NCI-H774 (cell line): Measurements from ENCODE around the gene TAGLN.
"Not testable (repeated sequence)": the region's sequence is repeated elsewhere in the genome, so short reads cannot be mapped to it uniquely, and the experiment has no call there.

Experiments used
- DNase-seq: peaks from one replicate; lab custom pipeline; 2025; lab: John Stamatoyannopoulos, UW

TAGLN gene

DNA sequence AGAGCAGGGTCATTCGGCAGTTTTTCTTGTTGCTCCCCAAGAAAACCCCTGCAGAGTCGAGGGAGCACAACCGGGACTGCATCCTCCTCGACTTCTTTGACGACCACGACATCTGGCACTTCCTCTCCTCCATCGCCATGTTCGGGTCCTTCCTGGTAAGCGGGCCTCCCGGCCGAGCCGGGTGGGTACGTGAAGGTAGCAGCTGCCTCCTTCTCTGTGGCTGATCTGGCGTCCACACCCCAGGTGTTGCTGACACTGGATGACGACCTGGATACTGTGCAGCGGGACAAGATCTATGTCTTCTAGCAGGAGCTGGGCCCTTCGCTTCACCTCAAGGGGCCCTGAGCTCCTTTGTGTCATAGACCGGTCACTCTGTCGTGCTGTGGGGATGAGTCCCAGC lies 3.4 kb upstream of the TAGLN start:
- DNase-seq = no peak

DNA sequence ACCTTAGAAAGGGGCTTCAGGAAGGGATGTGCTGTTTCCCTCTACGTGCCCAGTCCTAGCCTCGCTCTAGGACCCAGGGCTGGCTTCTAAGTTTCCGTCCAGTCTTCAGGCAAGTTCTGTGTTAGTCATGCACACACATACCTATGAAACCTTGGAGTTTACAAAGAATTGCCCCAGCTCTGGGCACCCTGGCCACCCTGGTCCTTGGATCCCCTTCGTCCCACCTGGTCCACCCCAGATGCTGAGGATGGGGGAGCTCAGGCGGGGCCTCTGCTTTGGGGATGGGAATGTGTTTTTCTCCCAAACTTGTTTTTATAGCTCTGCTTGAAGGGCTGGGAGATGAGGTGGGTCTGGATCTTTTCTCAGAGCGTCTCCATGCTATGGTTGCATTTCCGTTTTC lies 2.2 kb upstream of the TAGLN start:
- DNase-seq = no peak

DNA sequence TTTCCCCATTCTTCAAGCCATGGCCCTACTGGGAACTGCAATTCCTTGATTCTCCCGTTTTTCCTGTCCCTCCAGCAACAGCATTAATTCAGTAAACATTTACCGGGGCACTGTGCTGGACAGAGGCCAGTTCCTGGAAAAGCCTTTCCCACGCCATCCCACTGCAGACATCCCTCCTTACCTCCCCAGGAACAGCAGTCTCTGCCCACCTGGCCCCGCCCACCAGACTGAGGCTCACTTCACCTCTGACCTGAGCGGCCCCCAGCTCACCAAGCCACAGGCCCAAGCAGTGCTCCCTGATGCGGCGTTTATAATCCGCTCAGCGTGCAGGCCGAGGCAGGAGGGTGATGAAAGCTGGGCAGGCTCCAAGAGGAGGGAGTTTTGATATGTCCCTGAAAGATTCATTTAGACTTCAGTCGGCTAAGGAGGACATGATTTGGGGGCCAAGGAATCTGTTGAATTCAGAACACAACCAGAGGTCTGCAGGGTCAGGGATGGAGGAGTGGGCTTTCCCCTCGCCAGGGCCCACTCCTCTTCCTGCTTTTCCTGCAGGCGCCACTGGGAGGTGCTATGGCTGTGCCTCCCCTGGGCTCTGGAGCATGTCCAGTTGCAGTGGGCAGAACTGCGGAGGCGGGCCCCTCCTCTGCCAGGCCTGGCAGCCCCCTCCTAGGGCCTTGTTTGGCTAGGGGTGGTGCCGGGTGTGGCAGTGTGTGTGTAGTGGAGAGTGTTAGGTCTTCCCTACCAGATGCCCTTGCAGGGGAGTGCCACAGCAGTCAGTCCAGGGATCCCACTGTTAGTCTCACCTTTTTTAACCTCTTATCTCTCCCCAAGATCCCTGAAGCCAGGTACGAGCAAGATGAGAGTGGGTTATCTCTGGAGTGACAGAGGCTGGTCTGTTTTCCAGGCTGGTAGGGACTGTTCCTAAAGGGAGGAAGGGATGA lies 1.4 kb upstream of the TAGLN start:
- DNase-seq = no peak

DNA sequence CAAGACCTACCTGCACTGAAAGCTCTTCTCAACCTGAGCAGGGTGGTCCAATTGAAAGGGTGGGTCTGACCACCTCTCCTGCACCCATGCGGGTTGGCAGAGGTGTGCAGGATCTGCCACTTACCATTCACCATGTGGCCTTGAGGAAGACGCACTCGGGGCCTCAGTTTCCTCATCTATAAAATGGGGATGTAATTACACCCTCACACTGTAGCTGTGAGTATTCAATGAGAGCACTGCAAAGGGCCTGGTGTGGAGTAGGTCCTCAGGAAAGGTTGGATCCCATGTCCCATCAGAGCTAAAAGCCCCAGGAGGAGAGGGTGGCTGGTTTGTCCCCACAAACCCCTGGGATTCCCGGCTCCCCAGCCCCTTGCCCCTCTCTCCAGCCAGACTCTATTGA lies 557 bp upstream of the TAGLN start:
- DNase-seq = no peak

DNA sequence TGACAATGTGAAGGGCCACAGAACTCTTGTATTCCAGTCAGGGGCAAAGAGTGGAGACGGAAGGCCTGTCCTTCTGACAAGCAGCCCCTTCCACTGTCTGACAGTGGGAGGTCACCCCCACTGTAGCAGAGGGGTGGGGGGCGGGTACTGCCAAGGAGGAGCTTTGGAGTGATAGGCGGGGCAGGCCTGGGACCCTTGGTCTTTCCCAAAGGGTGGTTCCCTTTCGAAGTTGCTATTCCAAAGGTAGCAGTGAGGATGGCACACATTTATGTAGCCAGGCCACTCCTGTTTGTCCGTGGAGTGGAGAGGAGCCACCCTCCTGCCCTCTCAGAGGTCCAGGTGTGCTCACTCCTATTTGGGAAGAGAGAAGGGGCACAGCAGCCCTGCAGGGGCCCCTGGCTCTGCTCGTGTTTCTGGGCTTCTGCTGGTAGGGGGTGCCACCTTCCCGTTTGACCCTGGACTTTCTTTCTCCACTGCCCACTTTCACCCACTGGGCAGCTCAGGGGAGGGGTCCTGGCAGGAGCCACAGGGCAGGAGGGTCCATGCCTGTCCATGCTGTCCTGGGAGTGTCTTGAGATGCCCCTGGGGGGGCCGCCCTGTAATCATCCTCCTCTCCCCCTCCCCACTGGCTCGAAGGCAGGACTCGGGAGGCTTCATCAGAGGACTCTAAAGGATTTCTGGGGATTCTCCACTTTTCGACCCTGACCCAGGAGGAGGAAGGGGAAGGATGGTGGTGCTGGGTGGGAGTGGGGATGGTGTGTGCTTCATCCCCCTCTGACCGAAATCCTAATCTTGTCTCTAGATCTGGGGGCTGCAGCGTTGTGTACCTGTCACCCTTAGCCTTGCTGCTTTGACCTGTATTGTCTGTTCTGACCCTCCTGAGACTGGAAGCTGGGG lies 994 bp downstream of the TAGLN start:
- no peak for DNase-seq

DNA sequence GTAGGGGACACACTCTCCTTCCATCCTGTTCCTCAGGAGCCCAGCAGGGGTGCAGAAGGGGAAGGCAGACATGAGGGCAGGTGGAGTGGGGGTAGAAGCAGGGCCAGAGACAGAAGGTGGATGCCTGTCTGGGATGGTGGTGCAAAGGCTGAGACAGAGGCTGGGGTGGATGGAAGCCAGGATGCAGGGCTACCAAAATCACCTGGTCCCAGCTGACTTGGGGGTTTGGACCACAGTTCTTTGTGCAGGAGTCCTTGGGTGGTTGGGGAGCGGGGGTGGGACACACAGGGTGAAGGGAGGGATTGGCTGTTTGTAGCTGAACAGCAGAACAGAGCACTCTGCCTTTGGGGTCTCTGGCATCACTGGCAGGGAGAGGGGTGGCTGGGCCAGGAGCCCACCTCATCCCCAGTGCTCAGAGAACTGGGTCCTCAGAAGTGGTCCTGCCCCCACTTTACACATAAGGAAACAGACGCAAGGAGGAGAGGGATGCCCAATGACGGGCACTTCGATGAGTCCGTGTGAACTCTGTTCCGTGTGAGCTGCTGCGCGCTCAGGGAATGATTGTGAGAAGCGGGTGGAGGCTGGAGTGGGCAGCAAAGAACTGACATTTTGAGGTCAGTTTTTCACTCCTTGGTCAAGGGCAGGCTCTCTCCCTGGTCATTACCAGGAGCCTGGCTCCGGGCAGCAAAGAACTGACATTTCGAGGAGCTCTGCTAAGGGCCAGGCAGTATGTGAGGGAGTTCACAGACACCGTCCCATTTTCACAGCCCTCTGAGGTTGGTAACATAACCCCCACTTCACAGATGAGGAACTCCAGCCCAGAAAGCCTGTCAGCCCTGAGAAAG lies 1.9 kb downstream of the TAGLN start:
- DNase-seq = no peak

DNA sequence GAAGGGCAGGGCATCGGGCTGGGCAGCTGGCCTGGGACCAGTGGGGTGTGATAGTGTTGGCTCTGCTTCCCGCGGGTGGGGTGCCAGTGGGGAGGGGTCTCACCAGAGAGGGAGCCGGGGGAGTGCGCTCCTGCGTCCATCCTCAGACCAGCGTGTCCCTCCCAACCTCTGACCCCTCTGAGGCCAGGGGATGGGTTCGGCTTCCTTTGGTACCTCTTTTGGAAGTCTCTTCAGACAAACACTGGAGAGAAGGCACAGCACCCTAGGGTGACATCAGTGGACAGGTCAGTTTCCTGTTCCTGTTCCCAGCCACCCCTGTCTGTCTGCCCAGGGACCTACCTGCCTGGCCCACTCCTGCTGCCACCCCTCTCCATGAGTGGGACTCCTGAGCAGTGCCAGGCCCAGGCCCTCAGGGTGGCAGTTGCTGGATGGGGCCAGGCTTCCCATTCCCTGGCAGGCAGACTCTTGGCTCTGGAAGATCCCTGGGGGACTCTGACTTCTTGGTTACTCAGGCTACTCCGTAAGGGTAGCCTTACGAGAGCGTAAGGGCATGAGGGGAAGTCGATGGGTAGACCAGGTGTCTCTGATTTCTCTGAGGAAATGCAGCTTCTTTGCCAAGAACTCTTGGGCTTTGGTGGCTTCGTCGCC lies 2.6 kb downstream of the TAGLN start:
- no peak for DNase-seq

DNA sequence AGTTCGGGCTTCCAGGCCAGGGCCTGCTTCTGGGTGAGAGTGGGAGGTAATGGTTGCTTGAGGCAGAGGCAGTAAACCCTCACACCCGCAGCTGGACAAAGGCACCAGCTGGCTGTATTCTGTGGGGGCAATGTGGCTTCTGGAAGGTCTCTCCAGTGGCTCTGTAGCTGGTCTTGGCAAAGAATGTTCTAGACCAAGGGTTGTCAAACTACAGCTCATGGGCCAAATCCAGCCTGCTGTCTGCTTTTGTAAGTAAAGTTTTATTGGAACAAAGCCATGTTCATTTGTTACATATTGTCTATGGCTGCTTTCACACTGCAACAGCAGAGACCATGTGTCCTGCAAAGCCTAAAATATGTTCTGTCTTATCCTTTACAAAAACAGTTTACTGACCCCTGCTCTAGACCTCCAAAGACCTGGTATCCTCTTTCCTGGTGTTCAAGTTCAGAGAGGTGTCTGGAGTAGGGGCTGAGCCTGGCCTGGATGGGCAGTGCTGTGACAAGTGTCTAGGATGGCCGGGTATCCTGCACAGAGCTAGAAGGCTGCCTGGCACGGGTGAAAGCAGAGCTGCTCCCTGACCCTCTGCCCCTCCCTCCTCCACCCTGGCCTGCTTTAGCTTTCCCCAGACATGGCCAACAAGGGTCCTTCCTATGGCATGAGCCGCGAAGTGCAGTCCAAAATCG lies 3.4 kb downstream of the TAGLN start:
- DNase-seq = no peak

DNA sequence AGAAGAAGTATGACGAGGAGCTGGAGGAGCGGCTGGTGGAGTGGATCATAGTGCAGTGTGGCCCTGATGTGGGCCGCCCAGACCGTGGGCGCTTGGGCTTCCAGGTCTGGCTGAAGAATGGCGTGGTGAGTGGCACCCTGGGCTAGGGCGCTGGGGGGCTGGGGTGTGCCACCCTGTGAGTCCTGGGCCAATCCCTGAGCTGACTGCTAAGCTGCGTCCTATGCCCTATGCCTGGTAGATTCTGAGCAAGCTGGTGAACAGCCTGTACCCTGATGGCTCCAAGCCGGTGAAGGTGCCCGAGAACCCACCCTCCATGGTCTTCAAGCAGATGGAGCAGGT lies 3.9 kb downstream of the TAGLN start:
- DNase-seq = no peak

DNA sequence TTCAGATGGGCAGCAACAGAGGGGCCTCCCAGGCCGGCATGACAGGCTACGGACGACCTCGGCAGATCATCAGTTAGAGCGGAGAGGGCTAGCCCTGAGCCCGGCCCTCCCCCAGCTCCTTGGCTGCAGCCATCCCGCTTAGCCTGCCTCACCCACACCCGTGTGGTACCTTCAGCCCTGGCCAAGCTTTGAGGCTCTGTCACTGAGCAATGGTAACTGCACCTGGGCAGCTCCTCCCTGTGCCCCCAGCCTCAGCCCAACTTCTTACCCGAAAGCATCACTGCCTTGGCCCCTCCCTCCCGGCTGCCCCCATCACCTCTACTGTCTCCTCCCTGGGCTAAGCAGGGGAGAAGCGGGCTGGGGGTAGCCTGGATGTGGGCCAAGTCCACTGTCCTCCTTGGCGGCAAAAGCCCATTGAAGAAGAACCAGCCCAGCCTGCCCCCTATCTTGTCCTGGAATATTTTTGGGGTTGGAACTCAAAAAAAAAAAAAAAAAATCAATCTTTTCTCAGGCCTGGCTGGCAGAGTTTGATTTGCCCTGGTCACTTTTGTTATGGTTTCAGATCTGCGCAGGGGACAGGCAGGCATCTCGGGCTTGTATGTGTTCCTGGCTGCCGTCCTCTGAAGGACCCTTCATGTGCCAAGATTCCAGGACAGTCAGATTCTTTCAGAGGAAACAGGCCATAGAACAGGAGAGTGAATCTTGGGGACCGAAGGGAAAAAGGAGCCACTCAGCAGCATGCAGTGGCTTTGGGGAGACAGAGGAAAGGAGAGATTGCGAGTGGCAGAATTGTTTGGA lies 5.3 kb downstream of the TAGLN start:
- no peak for DNase-seq

DNA sequence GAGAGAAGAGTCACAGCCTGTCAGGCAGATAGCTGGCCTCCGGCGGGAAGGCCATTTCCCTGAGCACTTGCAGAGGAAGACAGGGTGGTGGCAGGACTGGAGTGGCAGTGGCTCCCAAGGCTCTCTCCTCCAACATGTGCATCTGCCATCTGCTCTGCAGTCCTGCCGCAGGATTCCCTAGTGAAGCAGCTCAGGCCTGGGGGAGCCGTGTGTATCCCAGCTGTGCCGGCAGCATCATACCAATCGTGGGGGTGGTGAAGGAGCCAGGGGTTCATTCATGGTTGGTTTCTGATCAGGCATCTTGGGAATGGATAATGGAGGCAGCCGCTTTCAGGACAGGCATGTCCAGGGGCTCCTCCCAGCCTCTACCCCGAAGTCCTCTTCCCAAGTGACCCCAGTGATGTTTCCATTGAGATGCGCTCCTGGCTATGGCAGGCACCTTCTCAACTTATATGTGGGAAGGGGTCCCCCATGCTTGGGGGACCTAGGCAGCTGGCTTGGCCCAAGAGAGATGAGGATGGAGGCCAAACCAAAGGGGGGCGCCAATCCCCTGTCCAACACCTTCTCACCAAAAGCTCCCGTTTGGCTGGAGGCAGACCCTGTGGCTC lies 6.1 kb downstream of the TAGLN start:
- no peak for DNase-seq

DNA sequence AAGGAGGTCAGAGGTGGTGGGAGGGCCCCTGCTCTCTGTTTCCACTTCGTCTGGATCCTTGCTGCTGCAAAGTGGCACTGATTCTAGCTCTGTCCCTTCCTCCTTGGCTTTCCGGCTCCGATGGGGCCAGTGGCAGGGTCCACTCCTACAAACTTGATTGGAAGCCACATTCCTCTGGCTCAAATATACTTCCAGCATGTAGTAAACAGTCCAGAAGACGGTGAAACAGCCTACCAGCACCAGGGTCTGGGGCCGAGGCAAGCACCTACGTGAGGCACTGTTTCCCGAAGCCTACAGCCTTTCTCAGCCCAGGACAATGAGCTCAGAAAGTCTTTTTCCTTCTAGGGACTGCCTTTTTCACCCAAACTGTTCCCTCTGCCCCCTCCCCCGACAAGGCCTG lies 6.9 kb downstream of the TAGLN start:
- not testable (repeated sequence) for DNase-seq

DNA sequence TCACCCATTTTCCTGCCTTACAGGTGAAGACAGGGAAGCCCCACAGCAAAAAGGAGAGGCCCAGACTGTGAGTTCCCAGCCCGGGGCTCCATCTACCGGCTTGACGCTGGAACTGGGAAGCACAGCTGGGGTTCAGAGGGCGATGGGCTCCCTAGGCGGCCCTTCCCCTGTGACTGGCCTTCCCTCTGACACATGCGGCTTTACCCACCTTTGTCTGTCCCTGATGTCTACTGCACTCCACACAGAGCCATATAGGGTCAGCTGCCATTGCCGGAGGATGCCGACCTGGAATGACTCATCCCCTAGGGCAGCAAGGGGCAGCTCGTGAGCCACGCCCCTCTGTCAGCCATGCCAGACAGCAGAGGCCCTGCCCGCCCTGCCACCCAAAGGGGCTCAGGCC lies 7.7 kb downstream of the TAGLN start:
- not testable (repeated sequence) for DNase-seq

DNA sequence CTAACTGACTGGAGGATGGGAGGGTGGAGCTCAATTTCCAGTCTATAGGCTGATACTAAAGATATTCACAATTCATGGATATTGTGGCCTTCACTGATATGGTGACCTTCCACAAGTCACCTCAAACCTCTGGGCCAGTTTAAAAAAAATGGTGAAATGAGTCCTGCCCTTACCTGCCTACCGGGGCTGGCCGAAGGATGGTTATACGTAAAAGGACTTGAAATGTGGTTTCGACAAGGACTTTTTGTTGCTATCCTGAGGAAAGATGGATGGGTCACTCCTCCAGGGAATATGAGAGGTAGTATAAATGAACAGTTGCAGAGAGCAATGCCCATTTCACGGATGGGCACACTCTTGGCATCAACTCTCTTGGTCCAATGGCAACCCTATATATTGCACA lies 8.3 kb downstream of the TAGLN start:
- not testable (repeated sequence) for DNase-seq

DNA sequence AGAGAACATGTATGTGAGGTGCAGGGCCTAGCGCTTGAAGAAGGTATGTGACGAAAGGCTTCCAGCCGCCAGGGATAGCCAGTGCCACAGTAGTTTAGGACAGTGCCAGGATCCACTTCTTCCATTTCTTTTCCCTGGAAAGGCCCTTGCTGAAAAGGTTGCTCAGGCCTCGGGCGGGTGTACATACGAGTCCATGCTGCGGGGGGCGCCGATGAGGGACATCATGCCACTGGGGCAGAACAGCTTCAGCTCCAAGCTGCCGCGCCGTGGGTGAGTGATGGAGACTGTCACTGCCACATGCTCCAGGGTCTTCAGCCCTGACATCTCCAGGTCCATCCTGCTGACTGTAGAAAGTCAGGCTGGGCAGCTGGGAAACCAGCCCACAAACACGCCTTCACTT lies 9.5 kb downstream of the TAGLN start:
- DNase-seq = not testable (repeated sequence)

DNA sequence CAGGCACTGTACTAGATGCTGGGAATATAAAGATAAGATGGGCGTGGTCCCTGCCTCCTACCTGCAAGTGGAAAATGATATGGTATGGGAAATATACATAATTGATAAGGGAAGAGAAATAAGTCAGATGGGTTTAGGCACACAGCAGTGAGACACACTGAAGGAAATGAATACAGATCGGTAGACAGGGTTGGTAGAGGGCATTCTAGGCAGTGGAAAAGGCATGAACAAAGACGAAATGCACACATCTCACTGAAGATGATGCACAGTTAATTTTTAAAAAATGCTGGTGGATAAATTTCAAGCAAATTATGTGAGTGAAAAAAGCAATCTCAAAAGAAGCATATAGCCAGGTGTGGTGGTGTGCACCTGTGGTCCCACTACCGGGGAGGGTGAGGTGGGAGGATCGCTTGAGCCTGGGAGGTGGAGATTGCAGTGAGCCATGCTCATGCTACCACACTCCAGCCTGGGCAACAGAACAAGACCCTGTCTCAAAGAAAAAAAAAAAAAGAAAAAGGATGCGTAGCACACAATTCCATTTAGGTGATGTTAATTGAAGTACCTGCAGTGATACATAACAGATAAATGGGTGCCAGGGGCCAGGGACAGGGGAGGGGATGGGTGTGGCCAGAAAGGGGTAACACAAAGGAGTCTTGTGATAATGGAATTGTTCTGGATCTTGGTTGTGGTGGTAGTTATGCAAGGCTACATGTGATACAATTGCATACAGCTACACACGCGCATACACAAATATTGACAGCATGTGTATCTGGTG lies 10.4 kb downstream of the TAGLN start:
- DNase-seq = not testable (repeated sequence)

DNA sequence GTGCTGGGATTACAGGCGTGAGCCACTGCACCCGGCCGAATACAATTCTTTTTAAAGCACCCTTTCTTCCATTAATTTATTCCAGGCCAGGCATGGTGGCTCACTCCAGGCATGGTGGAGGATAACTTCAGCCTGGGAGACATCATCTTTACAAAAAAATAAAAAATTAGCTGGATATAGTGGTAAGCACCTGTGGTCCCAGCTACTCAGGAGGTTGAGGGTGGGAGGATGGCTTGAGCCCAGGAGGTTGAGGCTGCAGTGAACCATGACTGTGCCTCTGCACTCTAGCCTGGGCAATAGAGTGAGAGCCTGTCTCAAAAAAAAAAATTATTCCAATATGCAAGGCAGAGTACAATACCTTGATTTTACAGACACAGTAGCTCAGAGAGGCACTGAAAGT lies 11.4 kb downstream of the TAGLN start:
- no peak for DNase-seq

DNA sequence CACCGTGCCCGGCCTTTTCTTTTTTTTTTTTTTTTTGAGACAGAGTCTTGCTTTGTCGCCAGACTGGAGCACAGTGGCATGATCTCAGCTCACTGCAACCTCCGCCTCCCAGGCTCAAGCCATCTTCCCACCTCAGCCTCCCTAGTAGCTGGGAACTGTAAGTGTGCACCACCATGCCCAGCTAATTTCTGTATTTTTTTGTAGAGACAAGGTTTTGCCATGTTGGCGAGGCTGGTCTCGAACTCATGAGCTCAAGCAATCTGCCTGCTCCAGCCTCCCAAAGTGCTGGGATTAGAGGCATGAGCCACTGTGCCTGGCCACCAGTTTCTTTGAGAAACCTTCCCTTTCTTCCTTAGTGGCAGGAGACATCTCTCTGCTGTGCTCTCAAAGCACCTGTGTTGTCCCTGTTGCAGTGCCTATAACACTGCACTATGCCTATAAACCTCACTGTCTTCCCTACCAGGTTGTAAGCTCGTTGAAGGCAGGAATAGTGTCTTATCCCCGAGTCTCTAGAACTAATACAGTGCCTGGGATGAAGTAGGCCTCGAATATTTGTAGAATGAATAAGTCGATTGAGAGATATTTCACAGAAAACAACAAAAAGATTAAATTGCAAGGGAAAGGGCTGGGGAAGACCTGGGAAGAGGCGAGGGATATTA lies 13.7 kb downstream of the TAGLN start:
- no peak for DNase-seq
